ENCODE results near the gene NECAB2.
A peak's percentile ranks its signal among the peaks of the same experiment; 100 is the strongest.

The NECAB2 gene

DNA sequence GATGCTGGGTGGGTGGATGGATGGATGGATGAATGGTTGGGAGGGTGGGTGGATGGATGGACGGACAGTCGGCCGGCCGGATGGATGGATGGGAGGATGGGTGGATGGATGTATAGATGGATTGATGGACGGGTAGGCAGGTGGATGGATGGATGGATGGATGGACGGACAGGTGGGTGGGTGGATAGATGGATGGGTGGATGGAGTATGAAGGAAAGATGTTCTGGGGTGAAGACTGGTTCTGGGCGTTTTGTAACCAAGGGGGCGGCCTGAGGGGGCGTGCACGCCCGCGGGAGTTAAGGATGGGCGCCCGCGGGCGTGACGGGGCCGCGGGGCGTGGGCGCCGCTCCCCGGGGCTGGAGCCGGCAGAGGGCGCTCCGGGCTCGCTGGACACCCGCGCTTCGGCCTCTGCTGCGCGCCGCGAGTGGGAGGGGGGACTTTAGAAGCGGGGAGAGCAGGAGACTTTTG, at the start of gene NECAB2:
TSS of gene NECAB2 (plus strand) at position 407 of the 468 bp plus-strand sequence. CDS start 405 bp downstream, outside the sequence.
- DNase-seq = no peak

DNA sequence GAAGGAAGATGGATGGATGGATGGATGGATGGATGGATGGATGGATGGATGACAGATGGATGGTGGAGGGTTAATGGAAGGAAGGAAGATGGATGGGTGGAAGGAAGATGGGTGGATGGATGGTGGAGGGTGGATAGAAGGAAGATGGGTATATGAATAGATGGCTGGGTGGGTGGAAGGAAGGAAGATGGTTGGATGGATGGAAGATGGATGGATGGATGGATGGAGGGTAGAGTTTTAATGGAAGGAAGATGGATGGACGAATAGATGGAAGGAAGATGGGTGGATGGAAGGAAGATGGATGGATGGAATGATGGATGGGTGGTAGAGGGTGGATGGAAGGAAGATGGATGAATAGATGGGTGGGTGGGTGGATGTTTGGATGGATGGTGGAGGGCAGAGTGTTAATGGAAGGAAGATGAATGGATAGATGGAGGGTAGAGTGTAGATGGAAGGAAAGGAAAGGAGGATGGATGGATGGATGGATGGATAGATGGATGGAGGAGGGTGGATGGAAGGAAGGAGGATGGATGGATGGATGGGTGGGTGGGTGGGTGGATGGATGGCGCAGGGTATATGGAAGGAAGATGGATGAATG, 47.1 kb upstream of the NECAB2 start:
- DNase-seq = no peak

DNA sequence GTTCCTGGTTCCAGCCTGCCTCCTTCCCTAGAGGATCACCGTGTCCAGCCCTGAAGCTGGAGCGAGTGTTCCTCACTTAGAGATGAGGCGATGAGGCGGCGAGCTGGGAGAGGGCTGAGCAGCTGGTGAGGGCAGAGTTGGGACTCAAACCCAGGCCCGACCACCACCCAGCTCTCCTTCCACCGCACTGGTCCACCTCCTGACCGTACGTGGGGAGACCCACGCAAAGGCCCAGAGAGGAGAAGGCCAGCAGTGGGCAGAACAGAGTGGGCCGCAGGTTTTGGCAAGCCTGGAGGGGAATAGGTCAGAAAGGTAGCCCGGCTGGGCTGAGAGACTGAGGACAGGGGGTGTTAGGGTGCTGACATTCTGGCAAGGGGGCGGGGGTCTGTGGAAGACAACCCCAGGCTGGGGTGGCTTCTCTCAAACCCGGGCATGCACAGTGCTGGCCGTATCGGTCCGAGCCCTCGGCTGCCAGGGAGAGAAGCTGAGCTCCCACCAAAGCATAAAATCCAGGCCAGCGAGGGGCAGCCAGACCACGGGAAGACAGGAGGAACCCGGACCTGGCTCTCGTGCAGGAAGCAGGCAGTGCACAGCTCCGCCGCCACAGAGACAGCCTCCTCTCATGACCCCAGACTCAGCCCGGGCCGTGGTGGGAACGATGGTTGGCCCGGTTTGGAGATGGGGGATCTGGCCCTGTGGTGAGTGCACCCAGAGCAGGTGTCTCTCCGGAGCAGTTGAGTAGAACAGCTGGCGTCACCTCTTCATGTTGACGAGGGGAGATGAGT, 44.3 kb upstream of the NECAB2 start:
- no peak for DNase-seq

DNA sequence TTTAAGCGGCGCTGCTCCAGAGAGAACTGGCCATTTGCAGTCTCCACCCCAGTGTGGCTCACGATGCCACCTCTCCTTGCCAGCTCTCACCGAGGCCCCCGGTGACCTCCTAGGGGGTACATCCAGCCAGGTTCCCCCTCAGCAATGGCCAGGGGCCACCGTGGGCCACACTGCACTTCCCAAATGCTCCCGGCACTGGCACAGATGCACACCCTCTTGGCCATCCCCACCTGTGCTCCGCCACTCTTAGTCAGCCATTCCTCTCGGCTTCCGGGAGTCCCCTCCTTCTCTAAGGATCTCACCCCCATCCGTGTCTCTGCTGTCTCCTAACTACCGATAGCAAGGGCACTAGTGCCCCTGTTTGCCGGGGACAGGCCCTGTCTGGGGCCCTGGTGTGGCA, 43.4 kb upstream of the NECAB2 start:
- no peak for DNase-seq

DNA sequence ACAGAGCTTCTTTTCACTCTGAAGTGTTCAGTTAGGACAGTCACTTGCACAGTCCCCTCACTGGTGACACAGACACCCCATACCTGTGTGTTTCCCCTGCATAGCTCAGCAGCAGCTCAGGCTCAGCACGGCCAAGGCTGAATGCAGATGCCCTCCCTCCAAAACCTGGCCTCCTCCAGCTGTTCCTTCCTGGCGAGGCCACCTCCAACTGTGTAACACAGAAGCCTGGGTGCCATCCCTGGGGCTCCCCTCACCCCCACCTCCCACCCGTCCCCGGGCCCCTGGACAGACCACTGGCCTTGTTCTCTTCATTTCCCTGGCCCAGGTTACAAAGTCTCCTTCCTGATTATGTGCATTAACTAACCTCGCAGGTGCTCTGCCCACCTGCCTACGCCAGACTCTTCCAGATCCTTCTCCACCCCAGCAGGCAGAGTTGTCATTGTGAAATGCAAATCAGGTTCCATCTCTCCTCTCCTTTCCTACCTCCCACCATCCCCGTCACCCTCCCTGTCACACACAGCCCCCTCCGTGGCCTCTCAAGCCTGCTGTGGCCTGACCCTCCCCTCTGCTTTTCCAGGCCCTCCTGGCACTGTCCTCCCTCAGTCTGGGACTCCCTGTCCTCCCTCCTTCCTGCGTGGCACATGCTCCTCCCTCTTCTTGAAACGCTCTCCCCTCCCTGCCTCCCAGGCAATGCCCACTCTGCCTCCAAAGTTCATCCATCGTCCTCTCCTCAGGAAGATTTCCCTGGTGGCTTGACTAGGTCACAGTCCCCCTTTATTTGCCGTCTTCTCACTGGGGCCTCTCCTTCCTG, 42.7 kb upstream of the NECAB2 start:
- no peak for DNase-seq

DNA sequence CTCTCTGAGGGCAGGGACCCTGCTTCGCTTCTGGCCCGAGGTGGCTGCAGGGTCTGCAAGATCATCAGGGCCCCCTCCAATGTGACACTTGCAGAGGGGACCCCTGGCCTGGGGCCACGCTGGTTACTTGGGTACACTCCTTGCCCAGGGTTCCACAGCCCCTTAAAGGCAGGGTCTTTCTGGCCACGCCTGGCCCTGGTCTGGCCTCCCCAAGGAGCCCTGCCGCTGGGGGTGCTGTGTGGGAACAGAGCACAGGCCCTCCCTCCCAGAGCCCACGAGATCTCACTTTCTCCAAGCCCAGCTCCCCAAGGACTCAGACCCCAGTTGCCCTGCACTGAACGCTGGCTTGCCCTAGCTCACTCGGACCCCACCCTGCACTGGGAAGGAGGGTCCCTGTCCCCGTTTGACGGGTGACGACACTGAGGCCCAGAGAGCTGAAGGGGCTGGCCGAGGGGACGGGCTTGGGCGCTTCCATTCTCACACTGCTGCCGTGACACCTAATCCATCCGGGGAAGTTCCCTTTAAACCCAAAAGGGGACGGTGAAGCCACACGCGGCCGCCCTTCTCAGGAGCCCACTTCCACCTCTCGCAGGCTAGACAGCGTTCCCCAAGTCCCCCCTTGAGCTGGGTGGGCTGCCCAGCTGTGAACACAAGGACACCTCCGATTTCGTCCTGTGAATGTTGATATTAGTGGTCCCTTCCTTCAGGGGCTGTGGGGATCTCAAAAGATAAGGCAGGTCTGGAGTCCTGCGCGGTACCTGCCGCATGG, 41.9 kb upstream of the NECAB2 start:
- no peak for DNase-seq

DNA sequence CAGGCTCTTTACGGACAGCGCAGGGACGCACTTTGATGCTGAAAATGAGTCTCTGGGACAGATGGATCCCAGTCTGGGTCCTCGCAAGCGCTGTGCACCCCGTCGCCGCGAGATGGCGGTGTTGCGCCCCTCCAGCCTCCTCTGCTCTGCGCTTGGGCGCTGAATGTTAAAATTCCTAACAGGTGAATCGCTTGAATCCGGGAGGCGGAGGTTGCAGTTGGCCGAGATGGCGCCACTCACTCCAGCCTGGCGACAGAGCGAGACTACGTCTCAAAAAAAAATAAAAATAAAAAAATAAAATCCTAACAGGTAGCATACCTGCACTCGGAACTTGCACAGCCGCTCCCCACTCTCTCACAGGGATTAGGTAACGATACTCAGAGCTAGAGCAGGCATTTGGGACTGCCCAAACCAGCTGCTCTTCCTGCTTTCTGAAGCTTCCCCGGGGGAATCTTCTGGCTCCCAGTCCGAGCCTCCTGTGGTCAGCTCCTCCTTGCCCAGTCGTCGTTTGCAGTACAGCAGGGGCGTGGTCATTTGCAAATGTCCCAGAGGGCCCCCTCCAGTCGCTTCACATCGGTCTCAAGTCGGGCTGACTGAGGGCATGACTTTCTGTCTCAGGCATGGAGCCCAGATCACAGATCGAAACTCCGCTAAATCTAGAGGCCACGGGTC, 41.2 kb upstream of the NECAB2 start:
- peak; percentile 43 for DNase-seq

DNA sequence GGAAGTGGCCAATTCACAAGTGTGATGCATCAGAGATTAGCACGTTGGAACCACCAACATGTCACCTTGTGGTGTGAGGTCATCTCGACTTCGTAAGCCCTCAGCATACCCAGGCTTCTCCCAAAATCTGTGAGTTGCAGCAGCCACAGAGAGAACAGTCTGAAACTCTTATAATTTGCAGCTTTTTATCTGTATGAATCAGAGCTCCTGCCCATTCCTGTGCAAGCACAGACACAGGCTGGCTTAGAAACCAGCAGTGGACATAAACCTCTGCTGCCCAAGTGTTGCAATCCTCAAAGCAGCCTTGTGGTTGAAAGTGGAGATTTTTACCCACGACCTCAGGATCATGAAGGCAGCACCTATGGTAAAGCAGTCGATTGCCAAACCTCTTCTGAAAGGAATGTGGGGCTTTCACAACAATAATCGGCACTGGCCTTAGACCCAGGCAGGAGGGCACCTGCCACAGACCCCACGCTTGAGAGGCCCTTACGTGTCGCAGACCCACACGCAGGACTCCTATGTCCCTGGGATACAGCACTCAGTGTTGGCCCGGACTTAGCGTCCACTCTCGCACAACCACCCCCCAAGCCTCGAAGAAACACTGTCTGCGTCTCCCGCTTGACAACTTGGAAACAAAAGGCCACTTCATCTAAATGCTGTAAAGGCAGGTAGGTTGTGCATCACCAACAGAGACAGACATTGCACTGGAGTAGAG, 39.5 kb upstream of the NECAB2 start:
- DNase-seq = no peak

DNA sequence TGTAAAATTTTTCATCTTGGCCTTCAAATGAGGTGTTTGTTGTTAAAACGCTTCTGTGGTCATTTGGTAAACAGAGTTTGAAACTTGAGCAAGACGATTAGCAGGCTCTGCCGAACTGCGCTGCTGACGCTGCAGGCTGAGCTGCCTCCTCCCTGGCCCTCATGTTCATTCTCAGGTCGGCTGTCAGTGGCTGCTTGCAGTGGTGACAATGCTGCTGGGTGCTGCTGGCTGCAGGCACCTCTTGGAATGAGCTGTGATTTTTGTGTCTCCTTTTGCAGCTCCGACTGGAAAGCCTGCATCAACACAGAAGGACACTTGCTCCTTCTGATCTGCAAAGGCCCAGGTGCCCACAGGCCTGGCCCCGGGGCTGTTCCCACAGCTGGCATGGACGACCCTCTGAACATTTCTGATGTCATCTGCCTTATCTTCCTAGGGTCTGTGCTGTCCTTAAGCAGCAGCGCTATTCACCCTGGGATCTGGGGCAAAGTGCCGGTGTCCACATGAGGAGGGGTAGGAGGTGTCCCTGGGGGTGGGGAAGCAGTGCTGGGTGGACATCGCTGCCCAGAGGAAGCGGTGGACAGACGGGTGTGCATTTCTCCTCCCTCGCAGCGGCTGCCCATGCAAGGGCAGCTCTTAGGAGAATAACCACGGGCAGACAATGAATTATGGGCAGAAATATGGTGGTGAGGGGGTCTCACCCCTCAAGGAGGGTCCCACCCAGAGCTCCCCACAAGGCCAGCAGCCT, 38.1 kb upstream of the NECAB2 start:
- no peak for DNase-seq

DNA sequence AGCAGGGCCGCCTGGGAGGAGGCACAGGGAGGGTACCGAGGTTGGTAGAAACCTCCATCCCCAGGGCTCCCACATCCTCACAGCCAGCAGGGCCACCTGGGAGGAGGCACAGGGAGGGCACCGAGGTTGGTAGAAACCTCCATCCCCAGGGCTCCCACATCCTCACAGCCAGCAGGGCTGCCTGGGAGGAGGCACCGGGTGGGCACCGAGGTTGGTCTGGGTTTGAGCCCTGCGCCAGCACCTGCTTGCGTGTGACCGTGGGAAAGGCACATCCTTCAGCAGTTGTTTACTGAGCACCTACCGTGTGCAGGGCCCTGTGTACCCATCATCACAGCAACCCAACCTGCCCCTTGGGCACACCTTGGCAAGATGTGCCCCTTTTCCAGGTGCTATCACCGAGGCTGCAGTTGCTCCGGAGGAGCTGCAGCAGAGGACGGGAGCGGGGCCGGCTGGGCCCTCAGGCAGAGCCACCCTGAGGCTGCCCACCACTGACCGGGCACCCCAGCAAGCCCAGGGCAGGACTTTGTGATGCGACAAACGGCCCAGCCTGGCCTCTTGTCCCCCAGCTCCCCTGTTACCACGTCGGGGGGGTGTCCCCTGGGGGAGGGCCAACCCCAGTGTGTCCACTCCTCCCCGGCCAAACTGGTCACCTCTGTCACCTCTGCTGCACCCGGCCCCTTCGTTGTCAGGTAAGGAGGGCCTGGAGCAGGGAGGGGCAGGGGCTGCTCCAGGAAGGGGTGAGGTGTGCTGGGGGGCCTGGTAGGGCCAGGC, 37.1 kb upstream of the NECAB2 start:
- DNase-seq = no peak

DNA sequence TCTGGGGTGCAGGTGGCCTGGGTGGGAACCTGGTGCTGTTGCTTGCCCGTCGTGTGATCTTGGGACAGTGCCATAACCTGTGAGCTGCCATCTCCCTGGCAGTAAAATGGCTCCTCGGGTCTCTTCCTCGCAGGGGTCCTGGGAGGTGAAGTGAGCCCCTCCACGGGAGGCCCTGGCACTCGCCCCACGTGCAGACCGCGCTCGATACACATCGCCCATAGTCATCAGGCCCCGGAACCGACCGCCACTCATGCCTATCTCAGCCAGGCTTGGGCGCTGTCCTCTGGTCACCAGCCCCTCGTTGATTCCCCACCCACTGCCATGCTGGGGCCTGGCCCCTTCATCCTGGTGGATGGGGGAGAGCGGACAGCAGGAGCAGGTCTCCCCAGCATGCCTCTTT, 36.5 kb upstream of the NECAB2 start:
- DNase-seq = no peak

DNA sequence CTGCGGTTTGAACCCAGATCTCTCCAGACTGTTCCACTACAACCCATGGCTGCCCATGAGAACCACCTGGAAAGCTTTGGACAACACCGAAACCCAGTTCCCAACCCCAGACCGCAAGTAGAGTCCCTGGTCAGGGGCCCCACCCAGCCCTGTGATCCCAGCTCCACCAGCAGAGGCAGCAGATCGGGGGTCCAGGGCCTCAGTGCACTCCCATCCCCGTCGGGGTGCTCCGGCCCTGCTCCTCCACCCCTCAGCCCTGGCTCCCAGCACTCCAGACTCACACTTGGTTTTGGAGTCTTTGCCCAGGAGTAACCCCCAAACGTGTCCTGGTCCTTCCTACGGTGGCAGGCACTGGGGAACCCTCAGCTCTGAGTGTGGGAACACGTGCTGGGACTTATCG, 35.7 kb upstream of the NECAB2 start:
- no peak for DNase-seq

DNA sequence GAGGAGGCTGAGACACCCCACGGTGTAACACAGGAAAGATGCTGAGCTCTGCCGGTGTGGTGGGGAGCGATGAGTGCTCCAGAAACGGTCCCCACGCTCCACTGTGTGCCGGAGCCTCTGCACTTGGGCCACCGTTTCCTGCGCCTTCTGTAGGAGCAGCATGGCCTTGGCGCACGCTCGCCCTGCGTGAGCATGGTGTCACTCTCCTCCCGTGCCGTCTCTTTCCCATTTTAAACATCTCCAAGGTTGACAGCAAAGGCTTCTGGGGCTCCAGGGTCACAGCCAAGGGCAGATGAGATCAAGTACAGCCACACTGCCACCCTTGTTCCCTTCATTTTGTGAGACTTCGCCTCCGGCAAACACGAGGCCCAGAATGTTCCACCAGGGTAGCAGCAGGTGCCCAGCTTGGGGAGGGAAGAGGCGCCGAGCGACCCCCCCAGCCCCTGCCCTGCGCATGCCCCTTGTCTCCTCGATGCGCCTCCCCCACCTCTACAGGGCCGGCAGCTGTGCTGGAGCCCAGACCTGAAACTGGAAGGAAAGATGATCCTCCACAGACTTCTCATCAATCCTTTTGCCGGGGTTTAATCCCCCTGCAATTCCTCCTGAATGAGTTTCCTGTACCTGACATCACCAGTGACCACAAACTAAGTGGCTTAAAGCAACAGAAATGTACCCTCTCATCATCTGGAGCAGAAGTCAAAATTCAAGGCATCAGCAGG, 34.9 kb upstream of the NECAB2 start:
- no peak for DNase-seq

DNA sequence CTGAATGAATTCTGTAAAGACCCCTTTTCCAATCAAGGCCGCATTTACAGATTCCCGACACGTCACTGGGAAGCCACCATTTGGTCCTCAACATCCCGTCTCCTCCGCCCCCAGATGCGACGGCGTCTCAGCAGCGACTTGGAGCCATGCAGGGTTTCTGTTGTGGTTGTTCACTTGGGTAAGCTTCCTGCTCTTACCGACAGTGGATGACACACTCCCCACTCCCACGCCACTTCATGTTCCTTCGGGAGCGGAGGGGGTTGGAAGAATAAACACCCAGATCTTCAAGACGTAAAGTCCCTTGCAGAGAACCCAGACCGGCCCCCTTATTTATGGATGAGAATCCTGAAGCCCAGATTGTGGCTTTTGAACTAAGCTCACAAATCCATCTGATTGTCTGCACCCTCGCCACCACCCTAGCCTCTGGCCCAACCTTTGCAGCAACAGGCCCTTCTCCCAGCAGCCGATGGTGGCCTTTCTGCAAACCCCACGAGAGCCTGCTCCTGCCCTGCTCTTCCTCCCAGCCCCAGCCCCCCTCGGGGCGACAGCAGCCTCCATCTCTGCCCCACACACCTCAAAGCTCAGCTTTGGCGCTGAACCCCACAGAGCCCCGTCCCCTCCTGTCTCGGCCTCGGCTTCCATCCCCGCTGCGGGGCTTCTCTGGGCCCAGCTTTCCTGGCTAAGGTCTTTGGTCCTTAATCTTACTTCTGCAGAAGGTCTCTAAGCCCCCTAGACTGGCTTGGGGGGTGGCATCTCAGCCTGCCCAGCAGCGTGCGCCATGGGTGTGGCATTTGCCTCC, 34.0 kb upstream of the NECAB2 start:
- DNase-seq = no peak

DNA sequence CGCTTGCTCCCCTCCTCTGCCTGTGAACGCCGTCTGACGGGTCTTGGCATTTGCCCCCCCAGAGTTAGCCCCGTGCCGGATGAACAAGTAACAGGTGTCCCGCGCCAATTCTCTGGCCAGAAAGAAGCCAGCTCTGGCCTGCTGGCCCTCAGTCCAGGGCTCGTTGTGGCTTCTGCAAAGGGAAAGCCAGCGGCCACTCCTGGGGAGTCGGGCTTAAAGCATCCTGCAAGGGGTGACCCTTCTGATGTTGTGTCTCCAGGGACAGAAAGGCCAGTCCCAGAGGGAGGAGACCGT, 33.4 kb upstream of the NECAB2 start:
- no peak for DNase-seq

DNA sequence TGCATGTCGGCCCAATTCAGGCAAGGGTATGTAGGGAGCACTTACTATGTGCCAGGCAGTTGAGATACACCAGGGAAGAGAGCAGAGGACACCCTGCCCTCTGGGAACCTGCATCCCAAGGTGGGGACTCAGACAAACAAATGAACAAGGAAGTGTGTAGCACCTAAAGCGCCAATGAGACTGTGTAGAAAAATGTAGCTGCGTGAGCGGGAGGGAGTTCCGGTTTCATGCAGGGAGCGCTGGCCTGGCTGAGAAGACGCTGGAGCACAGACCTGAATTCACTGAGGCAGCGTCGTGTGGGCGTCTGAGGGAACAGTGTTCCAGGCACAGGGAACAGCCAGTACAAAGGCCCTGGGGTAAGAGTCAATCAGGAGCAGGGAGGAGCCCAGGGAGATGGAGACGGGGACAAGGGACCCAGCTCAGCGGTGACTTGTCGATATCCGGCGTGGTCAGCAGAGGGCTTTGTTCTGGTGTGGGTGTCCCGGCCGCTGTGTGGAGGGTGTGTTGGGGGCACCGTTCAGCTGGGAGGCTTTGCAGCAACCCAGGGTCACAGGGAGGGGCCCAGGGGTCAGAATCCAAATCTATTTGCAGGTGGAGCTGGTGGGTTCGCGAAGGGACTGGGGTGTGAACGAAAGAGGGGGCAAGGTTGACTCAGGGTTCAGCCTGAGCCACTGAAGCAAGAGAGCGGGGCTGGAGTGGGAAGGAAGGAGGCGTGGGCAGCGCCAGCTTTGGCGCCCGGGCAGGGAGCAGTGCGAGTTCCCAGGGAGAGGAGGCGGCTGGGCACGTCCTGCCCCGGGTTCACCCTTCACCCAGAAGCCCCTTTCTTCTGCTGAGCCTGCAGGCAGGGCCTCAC, 32.8 kb upstream of the NECAB2 start:
- DNase-seq = no peak

DNA sequence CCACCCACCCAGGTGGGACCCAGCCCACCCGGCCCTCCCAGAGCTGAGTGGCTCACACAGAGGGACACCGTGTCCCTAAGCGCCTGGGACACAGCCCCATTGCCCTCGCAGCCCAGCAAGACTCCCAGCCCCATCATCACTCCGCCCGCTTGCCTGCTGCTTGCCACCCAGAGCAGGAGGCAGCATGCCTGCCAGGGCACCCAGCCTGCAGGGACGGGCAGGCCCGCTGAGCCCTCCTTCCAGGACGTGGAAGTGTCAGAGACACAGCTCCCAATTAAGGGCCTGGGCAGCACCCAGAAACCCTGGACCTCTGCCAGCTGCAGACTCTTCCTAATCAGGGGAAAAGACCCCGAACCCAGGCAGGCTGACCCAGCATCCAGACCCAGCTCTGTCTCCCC, 32.2 kb upstream of the NECAB2 start:
- no peak for DNase-seq

All from CD4-positive, alpha-beta T cell treated with Interleukin-17A for 1 hour (primary cell).